BLaER1 (cell line): ENCODE data around the gene DCDC2.

Experiments used
- H3K27ac ChIP-seq: shearing (Covaris generic); formaldehyde crosslinking; 2 replicates; pipeline ENCODE4 v1.8.1; 2022
- H3K27me3 ChIP-seq: shearing (Covaris generic); formaldehyde crosslinking; 2 replicates; pipeline ENCODE4 v1.8.1; 2022
- H3K36me3 ChIP-seq: shearing (Covaris generic); formaldehyde crosslinking; 2 replicates; pipeline ENCODE4 v1.8.1; 2022
- H3K4me1 ChIP-seq: shearing (Covaris generic); formaldehyde crosslinking; 2 replicates; pipeline ENCODE4 v1.8.1; 2022
- H3K4me2 ChIP-seq: shearing (Covaris generic); formaldehyde crosslinking; 2 replicates; pipeline ENCODE4 v1.8.1; 2022
- H3K4me3 ChIP-seq: shearing (Covaris generic); formaldehyde crosslinking; 2 replicates; pipeline ENCODE4 v1.8.1; 2022
- H3K9ac ChIP-seq: shearing (Covaris generic); formaldehyde crosslinking; 2 replicates; pipeline ENCODE4 v1.8.1; 2022
- H3K9me3 ChIP-seq: shearing (Covaris generic); formaldehyde crosslinking; 2 replicates; pipeline ENCODE4 v1.8.1; 2022
- H4K20me1 ChIP-seq: shearing (Covaris generic); formaldehyde crosslinking; 2 replicates; pipeline ENCODE4 v1.8.1; 2022
- Cebpa-rat ChIP-seq: shearing (Covaris generic); IDR thresholded peaks from 2 replicates; pipeline ENCODE4 v1.8.1; 2022

Gene DCDC2

DNA sequence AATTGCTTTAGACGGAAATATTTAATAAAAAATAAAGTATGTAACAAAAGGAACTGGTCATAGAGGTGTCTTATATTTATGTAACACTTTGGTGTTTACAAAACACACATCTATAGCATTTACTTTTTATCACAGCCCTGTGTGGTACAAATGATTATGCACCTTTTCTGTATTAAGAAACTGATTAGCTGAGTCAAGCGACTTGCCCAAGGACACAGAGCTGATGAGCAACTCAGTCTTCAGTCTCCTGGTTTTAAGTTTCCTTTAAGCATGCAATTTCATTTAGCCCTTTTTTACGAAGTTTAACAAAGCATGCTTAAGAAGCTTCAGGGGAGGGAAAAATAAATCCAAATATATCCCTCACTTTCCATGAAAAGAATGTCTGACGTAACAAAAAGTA is 2.5 kb downstream of the DCDC2 start:
- no peak for TF ChIP-seq Cebpa-rat
- Histone ChIP-seq H3K4me1 (peaks cover 9% of the 10 kb centered on the region), H4K20me1 (no peaks in the 10 kb centered on the region), H3K4me3 (no peak overlapping the region), H3K9ac (no peak overlapping the region), H3K27me3 (no peaks in the 10 kb centered on the region), H3K36me3 (no peaks in the 10 kb centered on the region), H3K4me2 (no peak overlapping the region), H3K9me3 (peaks cover 14% of the 10 kb centered on the region), H3K27ac (no peak overlapping the region)

DNA sequence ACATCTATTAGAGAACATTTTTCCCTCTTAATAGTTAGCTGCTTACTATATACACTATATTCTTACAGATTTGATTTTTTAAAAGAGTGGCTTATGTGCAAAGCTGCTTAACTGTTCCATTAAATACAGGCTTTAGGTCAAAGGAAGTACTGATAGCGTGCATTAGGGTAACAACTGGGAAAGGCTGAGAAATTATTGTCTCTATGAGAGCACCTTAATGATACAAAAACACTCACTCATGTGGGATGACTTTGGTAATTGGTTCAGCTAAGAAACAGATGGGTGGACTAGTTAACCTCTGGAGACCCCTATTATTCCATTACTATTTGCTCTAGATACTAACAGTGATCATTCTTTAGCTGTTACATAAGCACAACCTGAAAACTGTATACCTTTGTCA is 4.0 kb downstream of the DCDC2 start:
- Histone ChIP-seq H4K20me1 (no peaks in the 10 kb centered on the region), H3K27me3 (no peaks in the 10 kb centered on the region), H3K9ac (no peak overlapping the region), H3K4me2 (no peak overlapping the region), H3K27ac (no peak overlapping the region), H3K4me3 (no peak overlapping the region), H3K4me1 (no peaks in the 10 kb centered on the region), H3K36me3 (no peaks in the 10 kb centered on the region), H3K9me3 (peaks cover 14% of the 10 kb centered on the region)
- TF ChIP-seq Cebpa-rat = no peak

DNA sequence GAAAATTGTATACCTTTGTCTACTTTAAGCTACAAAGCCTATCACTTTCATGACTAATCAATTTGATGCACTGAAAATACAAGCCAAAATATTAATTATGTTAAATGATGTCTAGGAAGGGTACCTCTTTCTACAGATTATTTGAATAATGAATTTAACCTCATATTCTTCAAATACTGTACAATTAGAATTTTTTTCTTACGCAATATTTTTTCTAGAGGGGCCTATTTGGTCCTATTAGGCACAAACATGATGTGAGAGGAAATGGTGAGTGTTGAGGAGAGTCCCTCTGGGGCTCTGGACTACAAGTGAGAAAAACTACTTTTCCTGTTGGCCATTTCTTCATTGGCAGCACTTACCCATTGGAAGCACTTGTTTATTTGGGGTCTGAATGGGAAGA is 5.4 kb downstream of the DCDC2 start:
- TF ChIP-seq Cebpa-rat = no peak; the same call in 1 of the 2 replicates
- Histone ChIP-seq H3K27me3 (no peaks in the 10 kb centered on the region), H4K20me1 (no peaks in the 10 kb centered on the region), H3K36me3 (no peaks in the 10 kb centered on the region), H3K27ac (no peak overlapping the region), H3K4me1 (no peaks in the 10 kb centered on the region), H3K9ac (no peak overlapping the region), H3K9me3 (peaks cover 4% of the 10 kb centered on the region), H3K4me3 (no peak overlapping the region), H3K4me2 (no peak overlapping the region)

DNA sequence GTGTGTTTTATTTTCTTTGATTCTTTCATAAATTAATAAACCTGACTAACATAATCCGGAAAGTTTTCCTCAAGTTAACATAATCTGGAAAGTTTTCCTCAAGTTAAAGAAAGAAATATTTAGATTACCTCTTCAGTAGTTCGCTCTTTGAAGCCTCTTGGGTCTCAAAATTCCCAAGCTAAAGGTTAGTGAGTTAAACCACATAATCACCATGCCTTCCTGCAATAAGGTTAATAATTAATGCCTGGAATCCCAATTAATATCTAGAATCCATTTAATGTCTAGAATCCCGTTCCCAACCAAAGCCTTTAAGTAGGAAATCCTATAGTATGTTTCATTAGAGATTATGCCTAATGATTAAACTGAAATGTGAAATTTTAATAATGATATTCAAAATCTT is 12.9 kb downstream of the DCDC2 start:
- Histone ChIP-seq H3K9me3 (no peaks in the 10 kb centered on the region), H3K4me2 (no peak overlapping the region), H3K27me3 (no peaks in the 10 kb centered on the region), H4K20me1 (no peaks in the 10 kb centered on the region), H3K36me3 (no peaks in the 10 kb centered on the region), H3K4me1 (no peaks in the 10 kb centered on the region), H3K9ac (no peak overlapping the region), H3K4me3 (no peak overlapping the region), H3K27ac (no peak overlapping the region)
- TF ChIP-seq Cebpa-rat = no peak

DNA sequence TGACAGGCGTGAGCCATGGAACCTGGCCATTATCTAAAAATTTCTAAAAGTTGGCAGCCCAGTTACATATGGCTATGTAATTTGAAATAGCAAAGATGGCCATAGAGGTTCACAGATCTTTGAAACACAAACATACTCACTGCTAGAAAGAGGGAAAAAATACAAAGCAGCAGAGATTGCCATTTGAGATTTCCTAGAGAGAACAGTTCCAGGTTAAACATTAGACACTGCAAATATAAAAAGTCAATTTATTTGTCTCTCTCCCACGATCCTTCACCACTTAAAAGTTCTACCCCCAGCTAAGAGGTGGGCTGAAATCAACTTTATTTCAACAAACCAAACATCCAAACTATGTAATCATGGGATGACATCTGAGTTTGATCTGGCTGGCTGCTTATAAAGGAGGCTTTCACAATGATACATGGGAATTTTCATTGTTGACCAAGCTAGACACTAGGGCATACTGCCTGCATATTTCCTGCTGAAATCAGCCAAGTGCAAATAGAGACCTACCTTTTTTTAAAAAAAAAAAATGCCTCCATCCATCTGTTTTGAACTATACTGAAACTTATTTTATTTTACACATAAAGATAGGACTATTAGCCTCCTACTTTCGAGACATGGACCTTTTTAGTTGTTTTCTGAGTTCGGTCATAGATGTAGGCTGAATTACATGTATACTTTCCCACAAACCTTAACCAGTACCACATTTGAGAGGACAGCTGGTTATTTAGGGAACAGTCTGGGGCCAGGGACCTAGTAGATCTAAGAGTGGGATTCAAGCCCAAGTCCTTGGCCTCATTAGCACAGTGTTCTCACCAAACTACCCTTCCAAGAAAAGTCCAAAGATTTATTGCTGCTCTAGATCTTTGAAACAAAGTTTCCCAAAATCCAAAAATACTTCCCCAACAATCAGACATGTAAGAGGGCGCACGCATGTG is 16.6 kb downstream of the DCDC2 start:
- no peak for TF ChIP-seq Cebpa-rat
- H3K4me3 ChIP-seq = no peak overlapping the region
- H3K27ac ChIP-seq = no peak overlapping the region
- no peaks in the 10 kb centered on the region for H3K4me1 ChIP-seq
- no peaks in the 10 kb centered on the region for H3K27me3 ChIP-seq
- H3K9me3 ChIP-seq = peaks cover 12% of the 10 kb centered on the region
- H3K36me3 ChIP-seq = no peaks in the 10 kb centered on the region
- no peak overlapping the region for H3K4me2 ChIP-seq
- no peak overlapping the region for H3K9ac ChIP-seq
- no peaks in the 10 kb centered on the region for H4K20me1 ChIP-seq

DNA sequence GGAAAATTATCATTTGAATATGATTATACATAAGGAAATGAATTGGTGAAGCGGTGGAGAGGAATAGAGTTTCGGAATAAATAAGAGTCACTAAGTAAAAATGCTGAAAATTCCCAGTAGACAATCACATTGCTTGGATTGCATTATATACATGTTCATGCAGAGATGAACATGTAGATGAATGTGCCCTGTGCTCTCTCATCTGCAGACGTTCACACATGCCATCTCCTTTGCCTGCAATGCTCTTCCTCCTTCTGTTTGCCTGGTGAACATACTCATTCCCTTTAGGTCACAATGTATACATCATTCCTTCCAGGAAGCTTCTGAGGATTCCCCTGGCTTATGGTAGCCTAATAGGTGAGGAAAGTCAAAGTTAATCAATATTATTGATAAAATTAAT is 17.9 kb downstream of the DCDC2 start:
- H3K4me2 ChIP-seq = no peak overlapping the region

DNA sequence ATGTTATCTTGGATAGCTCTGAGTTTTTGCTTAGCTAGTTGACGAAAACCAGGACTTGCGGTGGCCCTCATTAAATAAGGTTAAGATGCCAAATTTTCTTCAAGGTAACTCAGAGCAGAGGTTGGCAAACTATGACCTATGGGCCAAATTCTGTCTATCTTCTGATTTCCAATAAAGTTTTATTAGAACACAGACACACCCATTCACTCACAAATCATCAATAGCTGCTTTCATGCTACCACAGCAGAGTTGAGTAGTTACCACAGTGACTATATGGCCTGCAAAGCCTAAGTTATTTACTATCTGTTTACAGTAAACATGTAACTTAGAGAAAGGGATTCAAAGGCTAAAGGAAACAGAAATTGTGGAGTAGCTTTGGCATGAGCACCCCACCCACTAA is 23.6 kb downstream of the DCDC2 start:
- Histone ChIP-seq H4K20me1 (no peaks in the 10 kb centered on the region), H3K27ac (no peak overlapping the region), H3K36me3 (no peaks in the 10 kb centered on the region), H3K27me3 (no peaks in the 10 kb centered on the region), H3K9ac (no peak overlapping the region), H3K4me2 (no peak overlapping the region), H3K4me1 (no peaks in the 10 kb centered on the region), H3K9me3 (peaks cover 12% of the 10 kb centered on the region), H3K4me3 (no peak overlapping the region)
- no peak for TF ChIP-seq Cebpa-rat

More for the DNA sequence above, 17.9 kb downstream of the DCDC2 start:
- H3K4me1 ChIP-seq = no peaks in the 10 kb centered on the region
- H3K27ac ChIP-seq = no peak overlapping the region
- no peaks in the 10 kb centered on the region for H3K36me3 ChIP-seq
- H3K9ac ChIP-seq = no peak overlapping the region
- no peak overlapping the region for H3K4me3 ChIP-seq
- no peaks in the 10 kb centered on the region for H3K27me3 ChIP-seq
- TF ChIP-seq Cebpa-rat = no peak
- no peaks in the 10 kb centered on the region for H4K20me1 ChIP-seq
- H3K9me3 ChIP-seq = peaks cover 12% of the 10 kb centered on the region

DNA sequence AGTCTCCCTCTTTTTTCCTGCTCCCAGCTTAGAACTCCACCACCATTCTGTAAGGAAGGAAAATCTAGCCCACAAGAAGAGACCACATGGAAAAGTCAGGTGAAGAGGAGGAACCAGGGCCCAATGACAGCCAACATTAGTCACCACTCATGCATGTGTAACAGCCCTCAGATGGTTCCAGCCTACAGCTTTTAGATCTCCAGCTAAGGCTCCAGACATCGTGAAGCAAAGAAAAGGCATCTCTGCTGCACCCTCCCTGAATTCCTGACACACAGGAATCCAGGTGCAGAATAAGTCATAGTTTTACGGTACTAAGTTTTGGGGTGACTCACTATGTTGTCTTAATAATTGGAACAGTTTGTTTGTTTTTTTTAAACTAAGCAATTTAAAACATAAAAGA is 25.5 kb downstream of the DCDC2 start:
- no peak overlapping the region for H3K27ac ChIP-seq

DNA sequence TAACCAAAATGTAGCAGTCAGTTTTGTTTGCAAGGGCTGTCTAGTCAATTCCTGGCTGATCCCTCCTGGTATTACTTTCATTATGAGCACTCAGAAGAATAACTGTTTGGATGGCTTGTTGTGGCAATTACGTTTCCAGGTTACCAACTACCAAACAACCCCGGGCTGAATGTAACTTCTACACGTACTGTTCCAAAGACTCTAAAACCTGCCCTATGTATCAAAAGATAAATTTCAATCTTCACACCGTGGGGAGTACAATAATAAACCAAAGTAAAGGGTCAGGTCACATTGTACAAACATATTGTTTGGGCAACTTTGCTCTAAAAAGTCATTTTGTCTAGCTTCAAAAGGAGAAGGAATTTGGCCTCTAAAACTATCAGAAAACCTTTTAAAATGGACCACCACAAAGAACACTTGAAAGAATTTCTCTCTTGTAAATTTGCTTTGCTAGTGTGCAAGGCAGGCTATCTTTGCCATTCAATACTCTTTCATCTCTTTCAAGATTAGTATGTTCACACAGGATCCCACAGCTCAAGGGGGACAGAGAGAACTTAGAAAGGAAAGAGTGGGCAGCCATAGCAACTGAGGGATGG is 27.6 kb downstream of the DCDC2 start:
- Histone ChIP-seq H4K20me1 (no peaks in the 10 kb centered on the region), H3K27ac (no peak overlapping the region), H3K27me3 (no peaks in the 10 kb centered on the region), H3K4me3 (no peak overlapping the region), H3K9ac (no peak overlapping the region), H3K4me1 (no peaks in the 10 kb centered on the region), H3K4me2 (no peak overlapping the region), H3K36me3 (no peaks in the 10 kb centered on the region), H3K9me3 (no peaks in the 10 kb centered on the region)
- no peak for TF ChIP-seq Cebpa-rat

More for the DNA sequence above, 25.5 kb downstream of the DCDC2 start:
- TF ChIP-seq Cebpa-rat = no peak
- H3K4me3 ChIP-seq = no peak overlapping the region
- no peaks in the 10 kb centered on the region for H3K36me3 ChIP-seq
- H3K4me1 ChIP-seq = no peaks in the 10 kb centered on the region
- H3K9me3 ChIP-seq = no peaks in the 10 kb centered on the region
- H4K20me1 ChIP-seq = no peaks in the 10 kb centered on the region
- H3K9ac ChIP-seq = no peak overlapping the region
- H3K4me2 ChIP-seq = no peak overlapping the region
- H3K27me3 ChIP-seq = no peaks in the 10 kb centered on the region

DNA sequence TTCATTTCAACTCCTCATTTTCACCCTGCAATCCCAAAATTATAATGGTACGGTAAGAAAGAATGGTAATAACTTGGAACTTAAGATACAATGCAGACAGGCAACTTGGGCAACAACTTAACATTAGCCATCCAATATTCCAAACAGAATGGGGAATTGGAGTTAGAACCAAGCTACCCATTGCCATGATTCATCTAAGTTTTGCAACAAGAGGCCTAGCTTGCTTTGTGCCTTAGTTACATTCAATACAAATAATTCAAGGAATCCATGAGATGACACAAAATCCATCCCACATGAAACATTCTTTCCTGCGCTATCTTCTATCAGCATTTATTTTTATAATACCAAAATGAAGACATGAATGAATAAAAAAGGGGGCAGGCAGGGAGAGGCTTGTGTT is 28.4 kb downstream of the DCDC2 start:
- Histone ChIP-seq H3K4me3 (no peak overlapping the region), H3K9ac (no peak overlapping the region), H3K27me3 (no peaks in the 10 kb centered on the region), H3K4me2 (no peak overlapping the region), H3K27ac (no peak overlapping the region), H4K20me1 (no peaks in the 10 kb centered on the region), H3K9me3 (no peaks in the 10 kb centered on the region), H3K36me3 (no peaks in the 10 kb centered on the region), H3K4me1 (no peaks in the 10 kb centered on the region)
- no peak for TF ChIP-seq Cebpa-rat
